Stomach (tissue), 9 donors: Measurements from ENCODE around the gene HOXD10. TPM values are rescaled to one million over a fixed set of nuclear protein-coding genes. Genes with fewer than 3 reads are reported as not detected.

ENCODE experiments used
- DNase-seq, 2 donors: peaks; one replicate each; pipeline versions ENCODE4 v3.0.0 to v3.0.0-alpha.2; 2013 to 2019
- H3K27ac ChIP-seq, 5 donors: fragments of 200-600 bp in 4 of 5; sonication (generic) in 4 of 5; one replicate each; pipeline ENCODE4 v1.5.1; 2013 to 2019; ENCODE audit warnings: mild to moderate bottlenecking in 1 of 5, moderate library complexity in 1 of 5
- H3K27me3 ChIP-seq, 3 donors: fragments of 200-600 bp; sonication (generic); one replicate each; pipeline ENCODE4 v1.5.1; 2017 to 2019; ENCODE audit warnings: mixed run types in 1 of 3
- H3K36me3 ChIP-seq, 4 donors: fragments of 200-600 bp; sonication (generic); 1 replicate in 3 of 4; 2 replicates in 1 of 4; pipeline ENCODE4 v1.5.1; 2016 to 2019
- H3K4me1 ChIP-seq, 4 donors: fragments of 200-600 bp; sonication (generic); one replicate each; pipeline ENCODE4 v1.5.1; 2016 to 2019
- H3K4me3 ChIP-seq, 4 donors: fragments of 200-600 bp; sonication (generic) in 3 of 4; one replicate each; pipeline ENCODE4 v1.5.1; 2016 to 2019; ENCODE audit warnings: mild to moderate bottlenecking in 1 of 4
- H3K9me3 ChIP-seq, 4 donors: fragments of 200-600 bp; sonication (generic); one replicate each; pipeline ENCODE4 v1.5.1; 2016 to 2019
- EP300 ChIP-seq: sonication (generic); formaldehyde crosslinking; IDR thresholded peaks from one replicate; pipeline ENCODE4 v1.6.1; 2017; ENCODE audit warnings: antibody characterized with exemption
- POLR2A ChIP-seq, 4 donors: fragments of 450-650 bp; IDR thresholded peaks; one replicate each; pipeline ENCODE4 v1.6.1; 2016; ENCODE audit warnings: antibody characterized with exemption in 4 of 4, control low read depth in 2 of 4, mild to moderate bottlenecking in 1 of 4, moderate library complexity in 1 of 4
- POLR2AphosphoS5 ChIP-seq, 3 donors: sonication (generic); formaldehyde crosslinking; IDR thresholded peaks; one replicate each; pipeline ENCODE4 v1.6.1; 2016; ENCODE audit warnings: antibody characterized with exemption in 3 of 3
- WGBS, 5 donors: extraction: QIAGEN DNeasy Blood & Tissue Kit in 3 of 5; methylation state at CpG; one replicate each; pipeline versions ENCODE4 v1.1.5 to v1.1.7; 2013 to 2018; 5-methylcytosine and 5-hydroxymethylcytosine counted together
- intact Hi-C: fragments of 100-400 bp; cut with DNase I; formaldehyde crosslinking; loops from one replicate; pipeline ENCODE4 v1.15.1; 2023; ENCODE audit warnings: low total_unique reads
- polyA plus RNA-seq, 3 donors: library from polyadenylated mRNA; stranded (reverse); fragments of 200-250 nt; gene quantifications; one replicate each; pipeline ENCODE4 v1.2.3, GENCODE V29; 2013
- total RNA-seq, 5 donors: library from RNA; depleted of rRNA; stranded (reverse); fragments of >200 nt; gene quantifications; one replicate each; pipeline versions ENCODE4 v1.1.0 to v1.2.3, GENCODE V29; 2014 to 2016
- TF ChIP-seq, protein P1 (sequence below), 7 experiments: fragments of 450-650 bp in 4 of 7; fragments of 200-600 bp in 3 of 7; sonication (generic) in 3 of 7; IDR thresholded peaks; one replicate each; pipeline ENCODE4 v1.5.1; 2016 to 2019; ENCODE audit warnings: antibody characterized with exemption in 7 of 7, control low read depth in 2 of 7, mild to moderate bottlenecking in 1 of 7
- donor health status: healthy with polysubstance abuse.
- donor health status: Bipolar disorder and iron deficiency.
- donor health status: healthy.

Gene HOXD10
- total and polyA plus RNA-seq, 8 donors = 2.6 TPM; not detected in 7

GRCh38 chr2:176138526-176138922 lies 21.9 kb downstream of the HOXD10 start:
- Histone ChIP-seq H3K27ac (peak overlapping the region in 3 of 5 donors; percentile 19 to 71 (median 23)), H3K9me3 (peaks cover 0 to 5% (median 0%) of the 10 kb centered on the region in 4 donors), H3K4me3 (no peak overlapping the region), H3K27me3 (peaks cover 22 to 100% (median 95%) of the 10 kb centered on the region in 3 donors), H3K36me3 (no peaks in the 10 kb centered on the region), H3K4me1 (peaks cover 11 to 42% (median 28%) of the 10 kb centered on the region in 4 donors)
- 8 to 19% (median 14%) methylated on average over 14 of the region's 14 CpGs for WGBS, 5 donors
- no peak for TF ChIP-seq EP300
- TF ChIP-seq POLR2AphosphoS5 (IDR thresholded peaks at IDR 0.05) = no peak
- TF ChIP-seq, protein P1, sequence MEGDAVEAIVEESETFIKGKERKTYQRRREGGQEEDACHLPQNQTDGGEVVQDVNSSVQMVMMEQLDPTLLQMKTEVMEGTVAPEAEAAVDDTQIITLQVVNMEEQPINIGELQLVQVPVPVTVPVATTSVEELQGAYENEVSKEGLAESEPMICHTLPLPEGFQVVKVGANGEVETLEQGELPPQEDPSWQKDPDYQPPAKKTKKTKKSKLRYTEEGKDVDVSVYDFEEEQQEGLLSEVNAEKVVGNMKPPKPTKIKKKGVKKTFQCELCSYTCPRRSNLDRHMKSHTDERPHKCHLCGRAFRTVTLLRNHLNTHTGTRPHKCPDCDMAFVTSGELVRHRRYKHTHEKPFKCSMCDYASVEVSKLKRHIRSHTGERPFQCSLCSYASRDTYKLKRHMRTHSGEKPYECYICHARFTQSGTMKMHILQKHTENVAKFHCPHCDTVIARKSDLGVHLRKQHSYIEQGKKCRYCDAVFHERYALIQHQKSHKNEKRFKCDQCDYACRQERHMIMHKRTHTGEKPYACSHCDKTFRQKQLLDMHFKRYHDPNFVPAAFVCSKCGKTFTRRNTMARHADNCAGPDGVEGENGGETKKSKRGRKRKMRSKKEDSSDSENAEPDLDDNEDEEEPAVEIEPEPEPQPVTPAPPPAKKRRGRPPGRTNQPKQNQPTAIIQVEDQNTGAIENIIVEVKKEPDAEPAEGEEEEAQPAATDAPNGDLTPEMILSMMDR (IDR thresholded peaks at IDR 0.05) = no peak
- no peak for TF ChIP-seq POLR2A (IDR thresholded peaks at IDR 0.05)
- no peak for DNase-seq
- intact Hi-C loops = no loop called here

DNA sequence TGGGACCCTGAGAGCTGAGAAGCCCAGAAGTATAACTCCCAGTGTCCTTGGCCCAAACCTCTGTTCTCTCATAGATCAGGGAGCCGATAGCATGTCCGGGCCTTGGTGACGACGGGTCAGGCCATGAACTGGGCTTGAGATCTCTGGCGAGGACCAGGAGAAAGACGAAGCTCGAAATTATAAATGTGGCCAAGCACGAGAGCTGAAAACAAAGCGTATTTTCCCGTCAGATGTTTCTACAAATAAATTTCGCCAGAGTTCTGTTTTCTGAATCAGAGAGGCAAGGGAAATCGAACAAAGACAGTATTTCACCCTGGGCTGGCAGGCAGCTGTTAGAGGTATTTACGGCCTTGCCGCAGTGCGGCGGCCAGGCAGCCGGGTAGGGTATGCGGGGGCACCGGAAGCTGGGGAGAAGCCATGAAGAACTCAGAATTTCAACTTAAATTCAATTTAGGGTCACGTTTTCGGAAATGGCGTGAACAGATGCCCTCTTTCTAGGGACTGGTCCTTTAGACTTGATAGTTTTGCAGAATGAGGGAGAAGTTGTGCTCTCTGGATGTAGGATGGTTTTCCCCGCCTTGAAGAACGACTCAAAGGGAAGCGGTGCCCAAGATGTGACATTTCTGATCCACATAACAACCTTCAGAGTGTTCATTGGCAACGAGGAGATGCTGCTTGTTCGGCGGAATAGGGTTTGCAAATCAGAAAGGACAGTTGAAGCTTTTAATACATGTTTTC lies 22.5 kb downstream of the HOXD10 start:
- WGBS, 5 donors = 13 to 19% (median 16%) methylated on average over 28 of the region's 28 CpGs
- TF ChIP-seq, protein P1 (IDR thresholded peaks at IDR 0.05) = no peak
- no peak for TF ChIP-seq EP300
- no peak for TF ChIP-seq POLR2A (IDR thresholded peaks at IDR 0.05)
- TF ChIP-seq POLR2AphosphoS5 (IDR thresholded peaks at IDR 0.05) = no peak
- Histone ChIP-seq H3K36me3 (no peaks in the 10 kb centered on the region), H3K4me3 (peak overlapping the region in 1 of 4 donors; percentile 7), H3K9me3 (peaks cover 0 to 5% (median 0%) of the 10 kb centered on the region in 4 donors), H3K27ac (peak overlapping the region in 3 of 5 donors; percentile 19 to 71 (median 23)), H3K4me1 (peaks cover 11 to 42% (median 28%) of the 10 kb centered on the region in 4 donors), H3K27me3 (peaks cover 21 to 100% (median 91%) of the 10 kb centered on the region in 3 donors)
- intact Hi-C loops = no loop called here
- DNase-seq = no peak

GRCh38 chr2:176139661-176140512 lies 23.3 kb downstream of the HOXD10 start:
- H3K27me3 ChIP-seq = peaks cover 21 to 99% (median 86%) of the 10 kb centered on the region in 3 donors
- DNase-seq = peak in 1 of 2 donors; percentile 59
- TF ChIP-seq EP300 (no peak), POLR2AphosphoS5 (IDR thresholded peaks at IDR 0.05) (no peak), POLR2A (IDR thresholded peaks at IDR 0.05) (no peak)
- TF ChIP-seq, protein P1 (IDR thresholded peaks at IDR 0.05) = no peak
- peaks cover 0 to 5% (median 0%) of the 10 kb centered on the region in 4 donors for H3K9me3 ChIP-seq
- peak overlapping the region in 3 of 4 donors; percentile 36 to 52 (median 47) for H3K4me3 ChIP-seq
- 10 to 17% (median 15%) methylated on average over 40 to 41 of the region's 41 CpGs for WGBS, 5 donors
- peaks cover 11 to 42% (median 28%) of the 10 kb centered on the region in 4 donors for H3K4me1 ChIP-seq
- intact Hi-C loops = loop anchor here (5.0 kb wide), 2 partner anchors 312 to 502 kb away; no protein-coding TSS in a partner anchor
- H3K27ac ChIP-seq = peak overlapping the region in 3 of 5 donors; percentile 19 to 71 (median 32)
- H3K36me3 ChIP-seq = no peaks in the 10 kb centered on the region
